ENCODE measurements around the gene CENPF. TPM values are rescaled to one million over a fixed set of nuclear protein-coding genes. Genes with fewer than 3 reads are reported as not detected.

CENPF gene
- total and polyA plus RNA-seq, 9 of the 15 experiments (the other 6 are each of a cell fraction or from before 2014, with no cell fraction given), result 50.6 to 180 (median 98.3) TPM

DNA sequence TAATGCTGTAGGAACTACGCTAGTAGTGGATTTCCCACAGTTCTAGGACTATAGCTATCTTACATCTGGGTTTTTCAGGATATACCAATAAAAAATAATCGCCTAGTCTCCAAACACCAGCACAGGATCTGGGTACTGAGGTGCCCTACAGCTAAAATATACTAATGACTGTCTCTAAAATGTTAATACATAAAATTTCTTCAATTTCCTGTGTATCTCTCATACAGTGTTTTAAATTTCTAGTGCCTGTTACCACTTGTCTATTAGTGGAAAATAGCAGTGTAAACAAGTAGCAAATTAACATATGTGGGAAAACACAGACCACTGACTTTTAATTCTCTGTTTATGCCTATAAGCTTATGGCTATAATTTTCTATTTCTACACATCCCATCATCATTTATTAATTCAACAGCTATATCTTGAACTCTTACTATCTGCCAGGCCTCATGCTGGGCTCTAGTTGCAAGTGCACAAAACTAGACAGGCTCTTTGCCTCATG, 35.5 kb upstream of the CENPF start:
- Histone ChIP-seq H3K9me1 (ENCODE audit: control insufficient read depth, insufficient read depth, low read length) (no peaks in the 10 kb centered on the region), H3K9me3 (replicated peaks; ENCODE audit: control insufficient read depth, insufficient read depth, low read depth, low read length) (no peaks in the 10 kb centered on the region), H3K79me2 (ENCODE audit: control insufficient read depth, insufficient read depth, low read length) (no peaks in the 10 kb centered on the region), H3K4me3 (no peak overlapping the region), H3K27ac (ENCODE audit: extremely low read depth, low read depth, low read length) (no peak overlapping the region), H2AFZ (ENCODE audit: low read depth, low read length) (no peak overlapping the region), H3K27me3 (ENCODE audit: control insufficient read depth in 2 of 2, insufficient read depth in 2 of 2, low read length in 2 of 2) (peaks cover 0 to 2% of the 10 kb centered on the region in 2 experiments; a peak in 1 of 5 replicates), H4K20me1 (replicated peaks; ENCODE audit: control insufficient read depth, insufficient read depth, low read length) (no peaks in the 10 kb centered on the region), H3K4me1 (replicated peaks in 1 of 2; ENCODE audit: control insufficient read depth in 2 of 2, insufficient read depth in 2 of 2, low read length in 2 of 2) (no peaks in the 10 kb centered on the region), H3K36me3 (ENCODE audit: control insufficient read depth, insufficient read depth, low read length) (no peaks in the 10 kb centered on the region), H3K9ac (ENCODE audit: insufficient read depth in 1 of 2, low read depth in 2 of 2, low read length in 2 of 2) (no peak overlapping the region), H3K4me2 (ENCODE audit: insufficient read depth, low read length) (no peak overlapping the region)
- POLR2A ChIA-PET, result interaction anchor here (1.2 kb wide), 1 partner anchor 11 kb away, joined by 4 read pairs; no protein-coding TSS in a partner anchor
- no TSS peak for BruUV-seq (replicated peaks)
- 0% methylated on average over 2 of the region's 2 CpGs for WGBS (ENCODE audit: insufficient coverage, low coverage, missing lambda C conversion rate)
- no peak for ATAC-seq
- in situ Hi-C loops (cut with MboI) (no loop called here), intact Hi-C loops (cut with micrococcal nuclease) (no loop called here)
- CTCF ChIA-PET (ENCODE audit: low intra/inter-chr PET ratio), result no interaction called here
- no peak for DNase-seq (ENCODE audit: extremely low read depth in 1 of 4, low spot score in 3 of 4)
- no peak for FAIRE-seq
- TF ChIP-seq ETV6 (IDR thresholded peaks at IDR 0.05; ENCODE audit: borderline replicate concordance in 1 of 2, low read depth in 2 of 2, low read length in 1 of 2) (no peak), ETV6 (CRISPR knock-in tag; IDR thresholded peaks at IDR 0.05; ENCODE audit: borderline replicate concordance) (no peak), ZNF764 (CRISPR knock-in tag; IDR thresholded peaks at IDR 0.05; ENCODE audit: low read depth) (no peak), KDM2B (CRISPR knock-in tag; IDR thresholded peaks at IDR 0.05) (no peak), POLR3G (IDR thresholded peaks at IDR 0.05; ENCODE audit: extremely low read depth, insufficient read length, insufficient replicate concordance) (no peak)
- TF ChIP-seq, protein P1, sequence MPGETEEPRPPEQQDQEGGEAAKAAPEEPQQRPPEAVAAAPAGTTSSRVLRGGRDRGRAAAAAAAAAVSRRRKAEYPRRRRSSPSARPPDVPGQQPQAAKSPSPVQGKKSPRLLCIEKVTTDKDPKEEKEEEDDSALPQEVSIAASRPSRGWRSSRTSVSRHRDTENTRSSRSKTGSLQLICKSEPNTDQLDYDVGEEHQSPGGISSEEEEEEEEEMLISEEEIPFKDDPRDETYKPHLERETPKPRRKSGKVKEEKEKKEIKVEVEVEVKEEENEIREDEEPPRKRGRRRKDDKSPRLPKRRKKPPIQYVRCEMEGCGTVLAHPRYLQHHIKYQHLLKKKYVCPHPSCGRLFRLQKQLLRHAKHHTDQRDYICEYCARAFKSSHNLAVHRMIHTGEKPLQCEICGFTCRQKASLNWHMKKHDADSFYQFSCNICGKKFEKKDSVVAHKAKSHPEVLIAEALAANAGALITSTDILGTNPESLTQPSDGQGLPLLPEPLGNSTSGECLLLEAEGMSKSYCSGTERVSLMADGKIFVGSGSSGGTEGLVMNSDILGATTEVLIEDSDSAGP (CRISPR knock-in tag; IDR thresholded peaks at IDR 0.05), result no peak
- TF ChIP-seq, protein P2, sequence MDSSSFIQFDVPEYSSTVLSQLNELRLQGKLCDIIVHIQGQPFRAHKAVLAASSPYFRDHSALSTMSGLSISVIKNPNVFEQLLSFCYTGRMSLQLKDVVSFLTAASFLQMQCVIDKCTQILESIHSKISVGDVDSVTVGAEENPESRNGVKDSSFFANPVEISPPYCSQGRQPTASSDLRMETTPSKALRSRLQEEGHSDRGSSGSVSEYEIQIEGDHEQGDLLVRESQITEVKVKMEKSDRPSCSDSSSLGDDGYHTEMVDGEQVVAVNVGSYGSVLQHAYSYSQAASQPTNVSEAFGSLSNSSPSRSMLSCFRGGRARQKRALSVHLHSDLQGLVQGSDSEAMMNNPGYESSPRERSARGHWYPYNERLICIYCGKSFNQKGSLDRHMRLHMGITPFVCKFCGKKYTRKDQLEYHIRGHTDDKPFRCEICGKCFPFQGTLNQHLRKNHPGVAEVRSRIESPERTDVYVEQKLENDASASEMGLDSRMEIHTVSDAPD (CRISPR knock-in tag; IDR thresholded peaks at IDR 0.05), result no peak
- TF ChIP-seq, protein P3, sequence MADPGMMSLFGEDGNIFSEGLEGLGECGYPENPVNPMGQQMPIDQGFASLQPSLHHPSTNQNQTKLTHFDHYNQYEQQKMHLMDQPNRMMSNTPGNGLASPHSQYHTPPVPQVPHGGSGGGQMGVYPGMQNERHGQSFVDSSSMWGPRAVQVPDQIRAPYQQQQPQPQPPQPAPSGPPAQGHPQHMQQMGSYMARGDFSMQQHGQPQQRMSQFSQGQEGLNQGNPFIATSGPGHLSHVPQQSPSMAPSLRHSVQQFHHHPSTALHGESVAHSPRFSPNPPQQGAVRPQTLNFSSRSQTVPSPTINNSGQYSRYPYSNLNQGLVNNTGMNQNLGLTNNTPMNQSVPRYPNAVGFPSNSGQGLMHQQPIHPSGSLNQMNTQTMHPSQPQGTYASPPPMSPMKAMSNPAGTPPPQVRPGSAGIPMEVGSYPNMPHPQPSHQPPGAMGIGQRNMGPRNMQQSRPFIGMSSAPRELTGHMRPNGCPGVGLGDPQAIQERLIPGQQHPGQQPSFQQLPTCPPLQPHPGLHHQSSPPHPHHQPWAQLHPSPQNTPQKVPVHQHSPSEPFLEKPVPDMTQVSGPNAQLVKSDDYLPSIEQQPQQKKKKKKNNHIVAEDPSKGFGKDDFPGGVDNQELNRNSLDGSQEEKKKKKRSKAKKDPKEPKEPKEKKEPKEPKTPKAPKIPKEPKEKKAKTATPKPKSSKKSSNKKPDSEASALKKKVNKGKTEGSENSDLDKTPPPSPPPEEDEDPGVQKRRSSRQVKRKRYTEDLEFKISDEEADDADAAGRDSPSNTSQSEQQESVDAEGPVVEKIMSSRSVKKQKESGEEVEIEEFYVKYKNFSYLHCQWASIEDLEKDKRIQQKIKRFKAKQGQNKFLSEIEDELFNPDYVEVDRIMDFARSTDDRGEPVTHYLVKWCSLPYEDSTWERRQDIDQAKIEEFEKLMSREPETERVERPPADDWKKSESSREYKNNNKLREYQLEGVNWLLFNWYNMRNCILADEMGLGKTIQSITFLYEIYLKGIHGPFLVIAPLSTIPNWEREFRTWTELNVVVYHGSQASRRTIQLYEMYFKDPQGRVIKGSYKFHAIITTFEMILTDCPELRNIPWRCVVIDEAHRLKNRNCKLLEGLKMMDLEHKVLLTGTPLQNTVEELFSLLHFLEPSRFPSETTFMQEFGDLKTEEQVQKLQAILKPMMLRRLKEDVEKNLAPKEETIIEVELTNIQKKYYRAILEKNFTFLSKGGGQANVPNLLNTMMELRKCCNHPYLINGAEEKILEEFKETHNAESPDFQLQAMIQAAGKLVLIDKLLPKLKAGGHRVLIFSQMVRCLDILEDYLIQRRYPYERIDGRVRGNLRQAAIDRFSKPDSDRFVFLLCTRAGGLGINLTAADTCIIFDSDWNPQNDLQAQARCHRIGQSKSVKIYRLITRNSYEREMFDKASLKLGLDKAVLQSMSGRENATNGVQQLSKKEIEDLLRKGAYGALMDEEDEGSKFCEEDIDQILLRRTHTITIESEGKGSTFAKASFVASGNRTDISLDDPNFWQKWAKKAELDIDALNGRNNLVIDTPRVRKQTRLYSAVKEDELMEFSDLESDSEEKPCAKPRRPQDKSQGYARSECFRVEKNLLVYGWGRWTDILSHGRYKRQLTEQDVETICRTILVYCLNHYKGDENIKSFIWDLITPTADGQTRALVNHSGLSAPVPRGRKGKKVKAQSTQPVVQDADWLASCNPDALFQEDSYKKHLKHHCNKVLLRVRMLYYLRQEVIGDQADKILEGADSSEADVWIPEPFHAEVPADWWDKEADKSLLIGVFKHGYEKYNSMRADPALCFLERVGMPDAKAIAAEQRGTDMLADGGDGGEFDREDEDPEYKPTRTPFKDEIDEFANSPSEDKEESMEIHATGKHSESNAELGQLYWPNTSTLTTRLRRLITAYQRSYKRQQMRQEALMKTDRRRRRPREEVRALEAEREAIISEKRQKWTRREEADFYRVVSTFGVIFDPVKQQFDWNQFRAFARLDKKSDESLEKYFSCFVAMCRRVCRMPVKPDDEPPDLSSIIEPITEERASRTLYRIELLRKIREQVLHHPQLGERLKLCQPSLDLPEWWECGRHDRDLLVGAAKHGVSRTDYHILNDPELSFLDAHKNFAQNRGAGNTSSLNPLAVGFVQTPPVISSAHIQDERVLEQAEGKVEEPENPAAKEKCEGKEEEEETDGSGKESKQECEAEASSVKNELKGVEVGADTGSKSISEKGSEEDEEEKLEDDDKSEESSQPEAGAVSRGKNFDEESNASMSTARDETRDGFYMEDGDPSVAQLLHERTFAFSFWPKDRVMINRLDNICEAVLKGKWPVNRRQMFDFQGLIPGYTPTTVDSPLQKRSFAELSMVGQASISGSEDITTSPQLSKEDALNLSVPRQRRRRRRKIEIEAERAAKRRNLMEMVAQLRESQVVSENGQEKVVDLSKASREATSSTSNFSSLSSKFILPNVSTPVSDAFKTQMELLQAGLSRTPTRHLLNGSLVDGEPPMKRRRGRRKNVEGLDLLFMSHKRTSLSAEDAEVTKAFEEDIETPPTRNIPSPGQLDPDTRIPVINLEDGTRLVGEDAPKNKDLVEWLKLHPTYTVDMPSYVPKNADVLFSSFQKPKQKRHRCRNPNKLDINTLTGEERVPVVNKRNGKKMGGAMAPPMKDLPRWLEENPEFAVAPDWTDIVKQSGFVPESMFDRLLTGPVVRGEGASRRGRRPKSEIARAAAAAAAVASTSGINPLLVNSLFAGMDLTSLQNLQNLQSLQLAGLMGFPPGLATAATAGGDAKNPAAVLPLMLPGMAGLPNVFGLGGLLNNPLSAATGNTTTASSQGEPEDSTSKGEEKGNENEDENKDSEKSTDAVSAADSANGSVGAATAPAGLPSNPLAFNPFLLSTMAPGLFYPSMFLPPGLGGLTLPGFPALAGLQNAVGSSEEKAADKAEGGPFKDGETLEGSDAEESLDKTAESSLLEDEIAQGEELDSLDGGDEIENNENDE (IDR thresholded peaks at IDR 0.05; ENCODE audit: low read depth, low read length), result no peak
